ENCODE measurements around the gene CHP1.

The CHP1 gene

GRCh38 chr15:41230650-41231421 lies at the start of gene CHP1, which contains the start of gene EXD1:
Gene CHP1 (plus strand): TSS chr15:41231268. CDS start chr15:41231383, 115 bp downstream.
Gene EXD1 (minus strand): TSS chr15:41230757. CDS start chr15:41226575, 4,182 bp downstream.
- CTCF ChIA-PET: interaction anchor here (0.7 to 2.3 kb wide), 21 partner anchors 8 to 372 kb away, joined by 3 to 16 read pairs (median 4); partner anchors contain the start of gene VPS18
- peak within 1 kb of the TSS; percentile 99 for H3K4me3 ChIP-seq (ENCODE audit: low read depth, low read length)
- POLR2A ChIA-PET: interaction anchor here (0.5 to 1.2 kb wide), 5 partner anchors 11 to 455 kb away, joined by 3 to 6 read pairs (median 3); partner anchors contain the start of gene CHAC1
- TF ChIP-seq CTCF (IDR thresholded peaks at IDR 0.05; ENCODE audit: insufficient read depth, low read length, missing control alignments): peak; percentile 97
- peak; percentile 79 for DNase-seq (ENCODE audit: low read depth, low spot score)

- DNase-seq (ENCODE audit: low read depth, low spot score): no peak
- H3K4me3 ChIP-seq (ENCODE audit: low read depth, low read length): no peak overlapping the region
- TF ChIP-seq CTCF (IDR thresholded peaks at IDR 0.05; ENCODE audit: insufficient read depth, low read length, missing control alignments): no peak
- POLR2A ChIA-PET: no interaction called here
- CTCF ChIA-PET: interaction anchor here (0.7 to 2.3 kb wide), 7 partner anchors 8 to 325 kb away, joined by 3 to 14 read pairs (median 3); no protein-coding TSS in a partner anchor
Observed at GRCh38 chr15:41182266-41182665, 48.8 kb upstream of the CHP1 start.

GRCh38 chr15:41183581-41183980 lies 47.5 kb upstream of the CHP1 start:
- no peak for DNase-seq (ENCODE audit: low read depth, low spot score)
- ChIA-PET CTCF (interaction anchor here (0.7 to 4.3 kb wide), 26 partner anchors 8 to 326 kb away, joined by 3 to 51 read pairs (median 6); partner anchors contain the start of genes INO80 and VPS18), POLR2A (no interaction called here)
- no peak for TF ChIP-seq CTCF (IDR thresholded peaks at IDR 0.05; ENCODE audit: insufficient read depth, low read length, missing control alignments)
- H3K4me3 ChIP-seq (ENCODE audit: low read depth, low read length): no peak overlapping the region

GRCh38 chr15:41194444-41194843 lies 36.6 kb upstream of the CHP1 start:
- POLR2A ChIA-PET: no interaction called here
- TF ChIP-seq CTCF (IDR thresholded peaks at IDR 0.05; ENCODE audit: insufficient read depth, low read length, missing control alignments): no peak
- CTCF ChIA-PET: interaction anchor here (1.1 to 1.9 kb wide), 3 partner anchors 8 to 290 kb away, joined by 3 to 5 read pairs (median 3); no protein-coding TSS in a partner anchor
- DNase-seq (ENCODE audit: low read depth, low spot score): no peak
- no peak overlapping the region for H3K4me3 ChIP-seq (ENCODE audit: low read depth, low read length)

- no peak overlapping the region for H3K4me3 ChIP-seq (ENCODE audit: low read depth, low read length)
- POLR2A ChIA-PET: no interaction called here
- no peak for DNase-seq (ENCODE audit: low read depth, low spot score)
- CTCF ChIA-PET: interaction anchor here (1.7 kb wide), 1 partner anchor 11 kb away, joined by 3 read pairs; no protein-coding TSS in a partner anchor
- TF ChIP-seq CTCF (IDR thresholded peaks at IDR 0.05; ENCODE audit: insufficient read depth, low read length, missing control alignments): no peak
Observed at GRCh38 chr15:41199470-41199869, 31.6 kb upstream of the CHP1 start.

- CTCF ChIA-PET: interaction anchor here (1.4 kb wide), 1 partner anchor 18 kb away, joined by 3 read pairs; no protein-coding TSS in a partner anchor
- POLR2A ChIA-PET: interaction anchor here (0.7 kb wide), 1 partner anchor 80 kb away, joined by 4 read pairs; no protein-coding TSS in a partner anchor
- TF ChIP-seq CTCF (IDR thresholded peaks at IDR 0.05; ENCODE audit: insufficient read depth, low read length, missing control alignments): no peak
- H3K4me3 ChIP-seq (ENCODE audit: low read depth, low read length): no peak overlapping the region
- no peak for DNase-seq (ENCODE audit: low read depth, low spot score)
Observed at GRCh38 chr15:41203395-41203794, 27.7 kb upstream of the CHP1 start.
